Measurements from ENCODE around the gene STAT3. TPM values are rescaled to one million over a fixed set of nuclear protein-coding genes. Genes with fewer than 3 reads are reported as not detected.

Gene STAT3
- total RNA-seq, 1 donor: 180 TPM

DNA sequence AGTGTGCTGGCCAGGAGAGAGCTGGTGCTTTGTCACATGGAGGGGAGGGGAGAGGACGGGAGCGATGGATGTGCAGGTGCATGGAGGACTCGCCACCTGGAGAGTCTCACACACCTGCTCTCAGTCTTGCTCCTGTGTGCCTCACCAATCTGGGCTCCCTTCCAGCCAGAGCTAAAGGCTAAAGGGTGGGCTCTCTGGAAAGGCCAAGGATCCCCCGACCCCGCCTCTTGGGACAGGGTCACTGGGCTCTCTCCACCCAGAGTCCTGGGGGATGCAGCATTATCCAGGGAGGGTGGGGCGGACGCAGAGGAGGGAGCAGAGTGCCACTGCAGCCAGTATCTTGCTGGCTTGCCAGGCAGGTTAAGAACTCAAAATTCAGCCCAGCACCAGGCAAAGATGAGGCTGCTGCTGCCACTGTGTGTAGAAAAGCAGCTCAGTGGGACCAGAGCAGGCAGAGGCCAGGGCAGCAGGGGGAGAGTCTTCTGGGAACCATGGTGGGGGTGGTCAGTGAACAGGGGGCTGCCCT lies 106.6 kb downstream of the STAT3 start:
- no peak for DNase-seq (ENCODE audit: low read depth)
- TF ChIP-seq, protein P1, sequence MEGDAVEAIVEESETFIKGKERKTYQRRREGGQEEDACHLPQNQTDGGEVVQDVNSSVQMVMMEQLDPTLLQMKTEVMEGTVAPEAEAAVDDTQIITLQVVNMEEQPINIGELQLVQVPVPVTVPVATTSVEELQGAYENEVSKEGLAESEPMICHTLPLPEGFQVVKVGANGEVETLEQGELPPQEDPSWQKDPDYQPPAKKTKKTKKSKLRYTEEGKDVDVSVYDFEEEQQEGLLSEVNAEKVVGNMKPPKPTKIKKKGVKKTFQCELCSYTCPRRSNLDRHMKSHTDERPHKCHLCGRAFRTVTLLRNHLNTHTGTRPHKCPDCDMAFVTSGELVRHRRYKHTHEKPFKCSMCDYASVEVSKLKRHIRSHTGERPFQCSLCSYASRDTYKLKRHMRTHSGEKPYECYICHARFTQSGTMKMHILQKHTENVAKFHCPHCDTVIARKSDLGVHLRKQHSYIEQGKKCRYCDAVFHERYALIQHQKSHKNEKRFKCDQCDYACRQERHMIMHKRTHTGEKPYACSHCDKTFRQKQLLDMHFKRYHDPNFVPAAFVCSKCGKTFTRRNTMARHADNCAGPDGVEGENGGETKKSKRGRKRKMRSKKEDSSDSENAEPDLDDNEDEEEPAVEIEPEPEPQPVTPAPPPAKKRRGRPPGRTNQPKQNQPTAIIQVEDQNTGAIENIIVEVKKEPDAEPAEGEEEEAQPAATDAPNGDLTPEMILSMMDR (IDR thresholded peaks at IDR 0.05; ENCODE audit: insufficient read depth, low read depth, low read length): no peak
- no peak overlapping the region for H3K4me3 ChIP-seq (ENCODE audit: low read depth, low read length)

DNA sequence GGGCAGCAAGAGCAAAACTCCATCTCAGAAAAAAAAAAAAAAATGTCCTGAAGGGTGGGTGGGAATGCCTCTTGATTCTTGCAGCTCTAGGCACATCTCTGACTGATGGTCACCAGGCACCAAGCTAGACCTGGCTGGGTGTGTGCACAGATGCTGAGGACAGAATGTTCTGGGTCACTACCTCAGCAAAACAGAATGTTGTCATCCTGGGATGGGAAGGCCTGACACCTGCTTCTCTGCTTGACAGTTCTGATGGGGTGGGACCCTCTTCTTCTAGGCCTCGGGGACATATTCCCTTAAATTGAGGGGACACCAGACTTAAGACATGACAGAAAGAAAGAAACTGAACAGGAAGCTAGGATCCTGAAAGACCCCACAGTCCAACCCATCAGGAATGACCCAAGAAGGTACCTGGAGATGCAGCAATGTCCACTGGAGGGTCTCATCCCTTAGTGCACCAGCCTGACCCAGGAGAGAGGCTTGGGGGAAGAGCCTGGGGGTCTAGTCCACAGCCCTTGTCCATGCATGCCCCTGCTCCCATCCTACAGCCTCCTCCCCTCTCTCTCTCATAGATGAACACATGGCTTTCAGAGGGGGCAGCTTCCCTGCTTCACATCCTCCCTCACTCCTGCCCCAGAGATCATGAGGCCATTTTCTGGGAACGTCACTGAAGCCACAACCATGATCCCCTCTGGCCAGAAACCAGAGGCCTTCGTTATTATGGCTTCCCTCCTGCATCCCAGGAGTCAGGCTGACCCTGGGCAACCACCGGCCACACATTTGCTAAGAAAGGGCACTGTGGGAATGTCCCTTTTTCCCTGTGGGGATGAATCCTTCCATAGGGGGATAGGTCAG lies 108.2 kb downstream of the STAT3 start:
- no peak overlapping the region for H3K4me3 ChIP-seq (ENCODE audit: low read depth, low read length)
- no peak for DNase-seq (ENCODE audit: low read depth)
- TF ChIP-seq, protein P1 (IDR thresholded peaks at IDR 0.05; ENCODE audit: insufficient read depth, low read depth, low read length): no peak

DNA sequence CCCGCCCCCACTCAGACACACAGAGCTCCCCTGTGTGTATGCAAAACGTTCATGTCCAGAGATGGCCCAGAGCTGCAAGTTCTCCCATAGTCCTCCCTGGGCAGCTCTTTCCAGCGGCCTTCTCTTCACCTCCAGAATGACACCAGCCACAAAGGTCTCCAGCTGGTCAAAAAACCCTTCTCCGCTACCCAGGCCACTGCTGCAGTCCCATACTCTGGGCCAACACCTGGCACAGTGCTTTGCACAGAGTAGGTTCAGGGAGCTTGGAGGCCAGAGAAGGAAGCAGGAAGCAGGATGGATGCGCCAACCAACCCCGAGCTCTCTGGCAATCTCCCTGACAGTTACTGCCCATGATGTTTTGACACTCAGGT lies 110.9 kb downstream of the STAT3 start:
- TF ChIP-seq, protein P1 (IDR thresholded peaks at IDR 0.05; ENCODE audit: insufficient read depth, low read depth, low read length): no peak
- H3K4me3 ChIP-seq (ENCODE audit: low read depth, low read length): no peak overlapping the region
- DNase-seq (ENCODE audit: low read depth): no peak

DNA sequence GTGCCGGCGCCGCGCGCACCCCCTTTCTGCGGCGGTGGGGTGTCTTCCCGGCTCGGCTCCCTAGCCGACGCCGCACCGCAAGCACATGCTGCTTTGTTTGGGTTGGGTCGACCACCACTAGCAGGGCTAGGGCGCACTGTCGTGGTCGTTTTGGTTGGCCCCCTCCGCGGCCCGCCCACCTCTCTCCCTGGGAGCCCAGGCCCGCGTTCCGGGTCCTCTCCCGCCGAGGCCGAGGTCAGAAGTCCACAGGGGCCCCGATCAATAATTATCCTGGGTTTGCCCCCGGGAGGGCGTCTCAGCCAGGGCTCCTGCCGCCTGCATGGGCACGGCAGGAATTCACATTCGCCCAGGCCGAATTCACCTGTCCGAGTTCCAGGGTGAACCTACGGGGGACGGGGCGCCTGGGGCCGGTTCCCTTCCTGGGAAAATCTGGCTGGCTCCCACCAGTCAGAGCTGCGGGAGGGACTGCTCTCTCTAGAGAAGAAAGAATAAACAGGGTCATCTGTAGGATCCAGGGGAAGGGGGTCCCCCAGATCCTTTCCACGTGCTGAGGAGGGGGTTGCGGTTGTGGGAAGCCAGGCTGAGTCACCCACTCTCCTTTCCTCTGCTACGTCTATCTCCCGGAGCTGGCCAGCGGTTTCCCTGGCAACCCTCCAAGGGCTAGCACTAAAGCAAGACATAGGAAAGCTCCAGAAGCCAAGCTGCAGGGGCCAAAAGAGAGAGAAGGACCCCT lies 111.5 kb downstream of the STAT3 start:
- DNase-seq (ENCODE audit: low read depth): peak; percentile 90
- TF ChIP-seq, protein P1 (IDR thresholded peaks at IDR 0.05; ENCODE audit: insufficient read depth, low read depth, low read length): no peak
- H3K4me3 ChIP-seq (ENCODE audit: low read depth, low read length): peak overlapping the region; percentile 82

DNA sequence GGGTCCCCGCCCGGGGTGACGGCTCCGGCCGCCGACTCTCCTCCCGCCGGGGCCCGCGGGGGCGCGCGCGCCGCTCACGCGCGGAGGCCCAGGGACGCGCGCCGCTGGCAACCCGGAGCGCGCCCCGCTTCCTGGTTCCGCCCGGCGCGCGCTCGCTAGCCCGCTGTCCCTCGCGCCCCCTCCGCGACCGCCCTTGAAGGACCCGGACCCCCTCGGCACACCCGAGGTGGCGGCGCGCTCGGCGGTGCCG lies 112.0 kb downstream of the STAT3 start, which contains the start of gene STAT5B:
TSS of gene STAT5B (minus strand) at position 33 of the 250 bp plus-strand sequence. CDS start 44,264 bp downstream, outside the sequence.
- H3K4me3 ChIP-seq (ENCODE audit: low read depth, low read length): peak within 1 kb of the TSS; percentile 82
- TF ChIP-seq, protein P1 (IDR thresholded peaks at IDR 0.05; ENCODE audit: insufficient read depth, low read depth, low read length): no peak
- DNase-seq (ENCODE audit: low read depth): peak; percentile 54

DNA sequence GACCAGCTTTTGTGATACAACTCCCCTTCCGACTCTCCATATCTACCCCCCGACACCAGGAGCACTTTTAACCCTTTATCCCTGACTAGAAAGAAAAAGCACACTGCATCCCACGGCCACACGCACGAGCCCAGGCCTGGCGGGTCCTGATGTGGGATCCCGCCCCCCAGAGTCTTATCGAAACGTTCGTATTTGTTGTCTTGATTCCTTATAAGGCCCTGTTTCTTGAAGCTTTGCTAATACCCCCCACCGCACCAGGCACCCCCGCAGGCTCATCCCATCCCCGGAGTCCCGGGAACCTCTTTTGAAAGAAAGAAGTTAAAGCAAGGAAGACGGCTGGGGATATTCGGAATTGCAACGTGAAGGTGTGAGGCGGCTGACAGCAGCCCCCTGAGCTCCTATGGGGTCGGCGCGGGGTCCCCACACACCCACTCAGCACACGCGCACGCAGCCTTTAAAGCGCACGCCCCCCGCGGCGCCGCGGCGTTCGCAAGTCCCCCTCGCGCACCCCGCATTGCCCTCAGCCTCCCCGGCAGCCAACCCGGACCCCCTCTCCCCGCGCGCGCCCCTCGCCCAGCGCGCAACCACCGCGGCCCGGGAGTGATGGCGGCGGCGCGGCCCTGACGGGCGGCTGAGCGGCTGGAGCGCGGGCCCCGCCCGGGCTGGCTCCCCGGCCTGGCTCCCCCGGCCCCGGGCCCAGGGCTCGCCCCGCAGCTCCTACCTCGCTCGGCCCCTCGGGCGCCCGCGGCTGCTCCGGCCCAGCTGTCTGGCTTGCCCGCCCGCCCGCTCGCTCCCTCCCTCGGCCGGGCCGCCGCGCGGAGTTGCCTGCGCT lies 112.5 kb downstream of the STAT3 start:
- TF ChIP-seq, protein P1 (IDR thresholded peaks at IDR 0.05; ENCODE audit: insufficient read depth, low read depth, low read length): no peak
- DNase-seq (ENCODE audit: low read depth): peak; percentile 49
- H3K4me3 ChIP-seq (ENCODE audit: low read depth, low read length): peak overlapping the region; percentile 82
